Gastrocnemius medialis (tissue), 4 donors: ENCODE measurements around the gene NFAT5.

Experiments used
- POLR2A ChIP-seq, 2 donors: fragments of 450-650 bp; IDR thresholded peaks; one replicate each; pipeline ENCODE4 v1.6.1; 2017; ENCODE audit warnings: antibody characterized with exemption in 2 of 2, mild to moderate bottlenecking in 2 of 2, moderate library complexity in 2 of 2
- TF ChIP-seq, protein P1 (sequence below), 5 experiments: fragments of 450-650 bp in 3 of 5; fragments of 200-600 bp in 2 of 5; sonication (generic) in 2 of 5; IDR thresholded peaks in 4 of 5; conservative IDR thresholded peaks in 1 of 5; 1 replicate in 4 of 5; 2 replicates in 1 of 5; pipeline ENCODE4 v1.5.1; 2016 to 2019; ENCODE audit warnings: antibody characterized with exemption in 5 of 5, mild to moderate bottlenecking in 3 of 5, moderate library complexity in 3 of 5

DNA sequence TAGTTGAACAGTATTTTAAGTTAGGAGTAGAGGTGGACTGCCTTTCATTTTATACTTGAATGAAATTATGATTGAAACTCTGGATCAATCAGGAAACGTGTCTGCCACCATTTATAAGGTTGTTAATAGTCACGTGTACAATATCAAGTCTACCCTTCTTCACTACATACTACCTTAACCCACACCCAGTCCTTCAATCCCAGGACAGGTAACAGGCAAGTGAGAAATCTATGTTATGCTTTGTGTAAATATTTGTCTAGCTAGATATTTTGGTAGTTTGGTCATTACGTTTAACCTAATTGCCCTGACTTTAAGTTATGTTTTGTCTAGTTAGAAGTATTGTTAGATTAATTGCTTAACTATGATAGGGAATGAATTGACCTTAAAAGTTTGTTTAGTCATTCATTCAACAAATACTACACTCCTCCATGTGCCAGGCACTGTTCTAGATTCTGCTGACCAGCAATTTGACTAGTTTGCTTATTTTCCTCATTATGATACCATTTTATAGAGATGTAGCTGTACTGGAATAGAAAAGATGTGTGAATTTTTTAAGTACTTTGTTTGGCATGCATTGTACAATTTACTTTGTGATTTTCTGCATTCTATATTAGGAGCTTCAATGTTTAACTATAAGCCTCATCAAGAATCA lies 88.6 kb downstream of the NFAT5 start:
- no peak for TF ChIP-seq POLR2A (IDR thresholded peaks at IDR 0.05)
- TF ChIP-seq, protein P1, sequence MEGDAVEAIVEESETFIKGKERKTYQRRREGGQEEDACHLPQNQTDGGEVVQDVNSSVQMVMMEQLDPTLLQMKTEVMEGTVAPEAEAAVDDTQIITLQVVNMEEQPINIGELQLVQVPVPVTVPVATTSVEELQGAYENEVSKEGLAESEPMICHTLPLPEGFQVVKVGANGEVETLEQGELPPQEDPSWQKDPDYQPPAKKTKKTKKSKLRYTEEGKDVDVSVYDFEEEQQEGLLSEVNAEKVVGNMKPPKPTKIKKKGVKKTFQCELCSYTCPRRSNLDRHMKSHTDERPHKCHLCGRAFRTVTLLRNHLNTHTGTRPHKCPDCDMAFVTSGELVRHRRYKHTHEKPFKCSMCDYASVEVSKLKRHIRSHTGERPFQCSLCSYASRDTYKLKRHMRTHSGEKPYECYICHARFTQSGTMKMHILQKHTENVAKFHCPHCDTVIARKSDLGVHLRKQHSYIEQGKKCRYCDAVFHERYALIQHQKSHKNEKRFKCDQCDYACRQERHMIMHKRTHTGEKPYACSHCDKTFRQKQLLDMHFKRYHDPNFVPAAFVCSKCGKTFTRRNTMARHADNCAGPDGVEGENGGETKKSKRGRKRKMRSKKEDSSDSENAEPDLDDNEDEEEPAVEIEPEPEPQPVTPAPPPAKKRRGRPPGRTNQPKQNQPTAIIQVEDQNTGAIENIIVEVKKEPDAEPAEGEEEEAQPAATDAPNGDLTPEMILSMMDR (IDR thresholded peaks at IDR 0.05 in 4 of 5, conservative IDR thresholded peaks at IDR 0.05 in 1 of 5): no peak
